Stomach smooth muscle (tissue), 2 donors: Measurements from ENCODE around the gene NLRP10.

ENCODE experiments used
- H3K27ac ChIP-seq: one replicate; pipeline ENCODE4 v1.7.0; 2013; ENCODE audit warnings: mild to moderate bottlenecking, low read length, inconsistent platforms
- H3K27me3 ChIP-seq, 2 donors: one replicate each; pipeline ENCODE4 v1.7.0; 2013; ENCODE audit warnings: low read length in 2 of 2; ENCODE audit not compliant: insufficient read depth in 2 of 2, control insufficient read depth in 1 of 2
- H3K36me3 ChIP-seq, 2 donors: one replicate each; pipeline ENCODE4 v1.7.0; 2013; ENCODE audit warnings: low read length in 2 of 2; ENCODE audit not compliant: control insufficient read depth in 2 of 2, insufficient read depth in 2 of 2
- H3K4me1 ChIP-seq: one replicate; pipeline ENCODE4 v1.7.0; 2013; ENCODE audit warnings: low read length; ENCODE audit not compliant: control insufficient read depth, insufficient read depth
- H3K4me3 ChIP-seq, 2 donors: one replicate each; pipeline ENCODE4 v1.7.0; 2013; ENCODE audit warnings: low read length in 2 of 2
- H3K9ac ChIP-seq, 2 donors: one replicate each; pipeline ENCODE4 v1.7.0; 2013; ENCODE audit warnings: low read length in 2 of 2, mild to moderate bottlenecking in 1 of 2
- H3K9me3 ChIP-seq, 2 donors: one replicate each; pipeline ENCODE4 v1.7.0; 2013; ENCODE audit warnings: low read length in 2 of 2; ENCODE audit not compliant: control insufficient read depth in 2 of 2
- donor health status: healthy.
- donor health status: Pancreatic carcinoma.

The NLRP10 gene

GRCh38 chr11:7944123-7944522 lies 21.1 kb downstream of the NLRP10 start:
- H3K9me3 ChIP-seq = peaks cover 9 to 13% of the 10 kb centered on the region in 2 donors
- peaks cover 0 to 2% of the 10 kb centered on the region in 2 donors for H3K27me3 ChIP-seq
- no peak overlapping the region for H3K9ac ChIP-seq
- no peak overlapping the region for H3K4me3 ChIP-seq
- no peak overlapping the region for H3K27ac ChIP-seq
- H3K4me1 ChIP-seq = no peaks in the 10 kb centered on the region
- no peaks in the 10 kb centered on the region for H3K36me3 ChIP-seq

GRCh38 chr11:7941608-7942007 lies 23.6 kb downstream of the NLRP10 start, which contains the start of gene OR10A3:
TSS of gene OR10A3 (minus strand) at chr11:7941708. CDS start at chr11:7939520, 2,188 bp downstream.
- Histone ChIP-seq H3K36me3 (no peaks in the 10 kb centered on the region), H3K27ac (no peak within 1 kb of the TSS), H3K9me3 (peaks cover 9 to 13% of the 10 kb centered on the region in 2 donors), H3K9ac (no peak within 1 kb of the TSS), H3K4me3 (no peak within 1 kb of the TSS), H3K4me1 (no peaks in the 10 kb centered on the region), H3K27me3 (peaks cover 0 to 2% of the 10 kb centered on the region in 2 donors)

GRCh38 chr11:7941146-7941545 lies 24.1 kb downstream of the NLRP10 start:
- H3K27ac ChIP-seq = no peak overlapping the region
- no peak overlapping the region for H3K4me3 ChIP-seq
- H3K4me1 ChIP-seq = no peaks in the 10 kb centered on the region
- no peak overlapping the region for H3K9ac ChIP-seq
- H3K9me3 ChIP-seq = peaks cover 9 to 13% of the 10 kb centered on the region in 2 donors
- H3K27me3 ChIP-seq = no peaks in the 10 kb centered on the region
- no peaks in the 10 kb centered on the region for H3K36me3 ChIP-seq

DNA sequence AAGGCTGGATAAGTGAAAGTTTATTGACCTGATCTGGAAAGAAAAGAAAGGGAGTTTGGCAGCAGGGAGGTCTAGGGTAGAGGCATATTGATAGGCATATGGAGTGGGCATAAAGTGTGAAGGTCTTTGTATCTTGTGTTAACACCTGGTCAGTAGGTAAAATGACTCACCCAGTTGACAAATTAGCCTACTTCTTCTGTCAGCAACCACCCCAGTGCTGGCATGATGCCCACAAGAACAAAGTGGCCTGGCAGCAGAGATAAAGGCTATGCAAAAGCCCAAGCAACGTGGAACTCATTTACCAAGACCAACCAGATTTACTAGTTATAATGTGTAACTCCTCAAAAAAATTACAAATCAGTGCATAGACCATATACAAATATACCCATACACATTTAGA lies 28.6 kb downstream of the NLRP10 start:
- Histone ChIP-seq H3K27ac (no peak overlapping the region), H3K27me3 (no peaks in the 10 kb centered on the region), H3K9me3 (no peaks in the 10 kb centered on the region), H3K4me3 (no peak overlapping the region), H3K9ac (no peak overlapping the region), H3K4me1 (no peaks in the 10 kb centered on the region), H3K36me3 (no peaks in the 10 kb centered on the region)

DNA sequence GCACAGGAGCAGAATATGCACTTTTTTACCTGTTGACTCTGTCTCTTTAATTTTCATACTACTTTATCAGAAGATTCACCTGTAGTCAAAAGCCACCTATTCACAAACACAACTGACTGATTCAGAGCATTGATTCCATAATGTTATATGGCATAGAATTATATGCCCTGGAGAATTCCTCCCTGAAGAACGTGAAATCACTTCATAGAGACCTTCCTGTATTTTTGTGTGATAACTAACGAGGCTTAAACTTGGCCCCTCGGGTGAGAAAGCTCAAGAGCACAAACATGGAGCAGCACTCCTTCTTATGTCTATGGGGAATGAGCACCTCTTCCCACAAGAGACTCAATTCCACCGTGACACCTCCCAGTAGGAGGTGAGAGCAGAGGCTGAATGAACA lies 34.1 kb downstream of the NLRP10 start, which contains the start of gene OR10A6:
Gene OR10A6, minus strand, starts transcription at position 101 of the 400 bp plus-strand sequence. CDS start 2,606 bp downstream, outside the sequence.
- no peaks in the 10 kb centered on the region for H3K4me1 ChIP-seq
- H3K9me3 ChIP-seq = no peaks in the 10 kb centered on the region
- H3K27me3 ChIP-seq = no peaks in the 10 kb centered on the region

DNA sequence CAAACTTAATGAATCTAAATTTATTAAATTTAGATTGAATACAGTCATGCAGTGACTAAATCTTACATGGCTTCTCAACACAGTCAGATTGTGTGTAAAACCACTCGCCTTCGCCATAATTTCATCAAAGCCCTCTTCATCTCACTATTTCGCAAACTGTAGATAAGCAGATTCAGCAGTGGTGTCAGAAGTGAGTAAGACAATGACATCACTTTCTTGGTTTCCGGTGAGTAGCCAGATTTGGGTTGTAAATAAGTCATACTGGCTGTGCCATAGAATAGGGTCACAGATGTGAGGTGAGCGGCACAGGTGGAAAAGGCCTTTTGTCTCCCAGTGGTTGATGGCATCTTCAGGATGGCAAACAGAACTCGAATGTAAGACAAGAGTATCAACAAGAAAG lies 37.6 kb downstream of the NLRP10 start:
- no peak overlapping the region for H3K27ac ChIP-seq
- no peaks in the 10 kb centered on the region for H3K36me3 ChIP-seq
- H3K4me1 ChIP-seq = no peaks in the 10 kb centered on the region
- H3K9me3 ChIP-seq = no peaks in the 10 kb centered on the region
- no peak overlapping the region for H3K9ac ChIP-seq
- peaks cover 0 to 3% of the 10 kb centered on the region in 2 donors for H3K27me3 ChIP-seq
- H3K4me3 ChIP-seq = no peak overlapping the region

More for the DNA sequence above, 34.1 kb downstream of the NLRP10 start, which contains the start of gene OR10A6:
- H3K27ac ChIP-seq = no peak within 1 kb of the TSS
- H3K36me3 ChIP-seq = no peaks in the 10 kb centered on the region
- no peak within 1 kb of the TSS for H3K9ac ChIP-seq
- H3K4me3 ChIP-seq = no peak within 1 kb of the TSS

- no peak overlapping the region for H3K9ac ChIP-seq
- H3K4me3 ChIP-seq = no peak overlapping the region
- no peaks in the 10 kb centered on the region for H3K9me3 ChIP-seq
- H3K27me3 ChIP-seq = peaks cover 0 to 3% of the 10 kb centered on the region in 2 donors
- H3K36me3 ChIP-seq = no peaks in the 10 kb centered on the region
- H3K27ac ChIP-seq = no peak overlapping the region
- no peaks in the 10 kb centered on the region for H3K4me1 ChIP-seq
Observed at GRCh38 chr11:7924536-7924935, 40.7 kb downstream of the NLRP10 start.

GRCh38 chr11:7918141-7918540 lies 47.1 kb downstream of the NLRP10 start:
- no peak overlapping the region for H3K9ac ChIP-seq
- no peak overlapping the region for H3K4me3 ChIP-seq
- no peak overlapping the region for H3K27ac ChIP-seq
- H3K27me3 ChIP-seq = no peaks in the 10 kb centered on the region
- H3K4me1 ChIP-seq = no peaks in the 10 kb centered on the region
- H3K36me3 ChIP-seq = no peaks in the 10 kb centered on the region
- no peaks in the 10 kb centered on the region for H3K9me3 ChIP-seq
